ENCODE measurements around the gene SFXN1. TPM values are rescaled to one million over a fixed set of nuclear protein-coding genes. Genes with fewer than 3 reads are reported as not detected.

The SFXN1 gene
- total RNA-seq, 1 donor from 2014 or later: 181 TPM

DNA sequence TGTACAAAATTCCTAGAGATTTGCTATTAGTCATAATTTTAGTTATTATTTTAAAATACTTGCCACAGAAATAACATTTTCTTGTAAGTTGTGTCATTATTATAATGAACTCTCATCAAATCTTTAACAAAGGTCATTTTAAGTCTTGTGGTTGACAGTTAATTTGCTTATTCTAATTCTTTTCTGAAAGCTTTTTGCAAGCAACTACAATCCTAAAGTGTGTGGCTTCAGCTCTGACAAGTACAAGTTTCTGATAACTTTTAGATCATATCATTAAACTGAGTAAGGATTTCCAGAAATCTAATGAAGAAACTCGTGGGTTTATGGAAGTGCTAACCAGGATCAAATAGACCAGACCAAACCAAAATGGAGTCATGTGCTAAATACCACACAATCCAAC, 86.4 kb downstream of the SFXN1 start:
- no peaks in the 10 kb centered on the region for H3K36me3 Mint-ChIP-seq
- H3K4me1 ChIP-seq: no peaks in the 10 kb centered on the region
- no peaks in the 10 kb centered on the region for H3K9me3 Mint-ChIP-seq
- no peak for TF ChIP-seq EZH2 (IDR thresholded peaks at IDR 0.05)
- no peak for TF ChIP-seq CTCF (IDR thresholded peaks at IDR 0.05)
- no peak for TF ChIP-seq EZH2phosphoT487 (IDR thresholded peaks at IDR 0.05)
- no peak overlapping the region for H3K4me3 Mint-ChIP-seq
- no peaks in the 10 kb centered on the region for H3K36me3 ChIP-seq
- H3K9ac ChIP-seq: no peak overlapping the region
- H3K27me3 ChIP-seq: no peaks in the 10 kb centered on the region
- no peaks in the 10 kb centered on the region for H4K20me1 ChIP-seq (ENCODE audit: low read depth)
- H3K4me3 ChIP-seq: no peak overlapping the region
- no peaks in the 10 kb centered on the region for H3K79me2 ChIP-seq (ENCODE audit: low read depth)
- H3K27ac Mint-ChIP-seq: no peak overlapping the region
- peaks cover 3% of the 10 kb centered on the region for H3K27me3 Mint-ChIP-seq (ENCODE audit: insufficient read depth, low read depth)
- no peak overlapping the region for H2AFZ ChIP-seq (replicated peaks)
- no peak overlapping the region for H3K4me2 ChIP-seq
- no peak for DNase-seq (ENCODE audit: low spot score)
- H3K9me3 ChIP-seq (ENCODE audit: low read depth): no peaks in the 10 kb centered on the region
- no peak overlapping the region for H3K27ac ChIP-seq
- no peaks in the 10 kb centered on the region for H3F3A ChIP-seq (ENCODE audit: low read depth)
- H3K4me1 Mint-ChIP-seq: peaks cover 3% of the 10 kb centered on the region

DNA sequence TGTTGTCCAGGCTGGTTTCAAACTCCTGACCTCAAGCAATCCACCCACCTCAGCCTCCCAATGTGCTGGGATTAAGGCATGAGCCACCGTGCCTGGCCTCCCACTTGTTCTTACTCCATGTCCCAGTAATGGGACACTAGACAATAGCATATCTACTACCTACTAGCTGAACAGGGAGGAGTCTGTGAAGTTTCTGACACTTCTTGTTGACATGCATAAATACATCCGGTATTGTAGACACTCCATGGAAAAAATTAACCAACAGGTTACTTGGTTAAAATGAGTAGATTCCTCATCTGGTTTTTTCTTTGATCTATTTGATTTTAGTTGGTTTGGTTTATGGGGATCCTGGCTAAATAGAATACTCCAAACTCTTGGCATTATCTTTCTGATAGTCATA, 88.3 kb downstream of the SFXN1 start:
- H3K27me3 Mint-ChIP-seq (ENCODE audit: insufficient read depth, low read depth): peaks cover under 1% of the 10 kb centered on the region
- Histone ChIP-seq H3K9me3 (ENCODE audit: low read depth) (no peaks in the 10 kb centered on the region), H3K4me3 (no peak overlapping the region), H4K20me1 (ENCODE audit: low read depth) (no peaks in the 10 kb centered on the region), H2AFZ (replicated peaks) (no peak overlapping the region), H3K36me3 (no peaks in the 10 kb centered on the region), H3K4me1 (no peaks in the 10 kb centered on the region), H3K9ac (no peak overlapping the region), H3K4me2 (no peak overlapping the region), H3K27me3 (no peaks in the 10 kb centered on the region), H3F3A (ENCODE audit: low read depth) (no peaks in the 10 kb centered on the region), H3K27ac (no peak overlapping the region), H3K79me2 (ENCODE audit: low read depth) (no peaks in the 10 kb centered on the region)
- no peaks in the 10 kb centered on the region for H3K36me3 Mint-ChIP-seq
- no peaks in the 10 kb centered on the region for H3K9me3 Mint-ChIP-seq
- DNase-seq (ENCODE audit: low spot score): no peak
- no peak overlapping the region for H3K4me3 Mint-ChIP-seq
- H3K4me1 Mint-ChIP-seq: peaks cover under 1% of the 10 kb centered on the region
- no peak for TF ChIP-seq CTCF (IDR thresholded peaks at IDR 0.05)
- H3K27ac Mint-ChIP-seq: no peak overlapping the region

GRCh38 chr5:175567954-175568353, 89.6 kb downstream of the SFXN1 start:
- no peaks in the 10 kb centered on the region for H3F3A ChIP-seq (ENCODE audit: low read depth)
- H3K4me2 ChIP-seq: no peak overlapping the region
- Mint-ChIP-seq H3K27me3 (ENCODE audit: insufficient read depth, low read depth) (no peaks in the 10 kb centered on the region), H3K4me3 (no peak overlapping the region), H3K9me3 (peaks cover 3% of the 10 kb centered on the region), H3K27ac (no peak overlapping the region), H3K36me3 (no peaks in the 10 kb centered on the region), H3K4me1 (peaks cover 3% of the 10 kb centered on the region)
- no peaks in the 10 kb centered on the region for H3K4me1 ChIP-seq
- TF ChIP-seq CTCF (IDR thresholded peaks at IDR 0.05): no peak
- TF ChIP-seq EZH2phosphoT487 (IDR thresholded peaks at IDR 0.05): no peak
- TF ChIP-seq EZH2 (IDR thresholded peaks at IDR 0.05): no peak
- DNase-seq (ENCODE audit: low spot score): no peak
- no peaks in the 10 kb centered on the region for H3K79me2 ChIP-seq (ENCODE audit: low read depth)
- no peaks in the 10 kb centered on the region for H4K20me1 ChIP-seq (ENCODE audit: low read depth)
- H3K9me3 ChIP-seq (ENCODE audit: low read depth): no peaks in the 10 kb centered on the region
- H3K27me3 ChIP-seq: no peaks in the 10 kb centered on the region
- H3K36me3 ChIP-seq: no peaks in the 10 kb centered on the region
- H3K9ac ChIP-seq: no peak overlapping the region
- H3K4me3 ChIP-seq: no peak overlapping the region
- H3K27ac ChIP-seq: no peak overlapping the region
- no peak overlapping the region for H2AFZ ChIP-seq (replicated peaks)

- no peak overlapping the region for H3K27ac Mint-ChIP-seq
- no peaks in the 10 kb centered on the region for H3F3A ChIP-seq (ENCODE audit: low read depth)
- TF ChIP-seq CTCF (IDR thresholded peaks at IDR 0.05): no peak
- no peak for TF ChIP-seq EZH2 (IDR thresholded peaks at IDR 0.05)
- TF ChIP-seq EZH2phosphoT487 (IDR thresholded peaks at IDR 0.05): no peak
- no peak overlapping the region for H3K4me2 ChIP-seq
- peaks cover 15% of the 10 kb centered on the region for H3K4me1 Mint-ChIP-seq
- no peaks in the 10 kb centered on the region for H3K27me3 Mint-ChIP-seq (ENCODE audit: insufficient read depth, low read depth)
- H4K20me1 ChIP-seq (ENCODE audit: low read depth): no peaks in the 10 kb centered on the region
- H3K36me3 Mint-ChIP-seq: no peaks in the 10 kb centered on the region
- no peaks in the 10 kb centered on the region for H3K36me3 ChIP-seq
- H3K27ac ChIP-seq: no peak overlapping the region
- H3K79me2 ChIP-seq (ENCODE audit: low read depth): no peaks in the 10 kb centered on the region
- H3K4me3 Mint-ChIP-seq: no peak overlapping the region
- no peaks in the 10 kb centered on the region for H3K27me3 ChIP-seq
- no peaks in the 10 kb centered on the region for H3K9me3 ChIP-seq (ENCODE audit: low read depth)
- H3K9ac ChIP-seq: no peak overlapping the region
- H3K4me3 ChIP-seq: no peak overlapping the region
- peaks cover 8% of the 10 kb centered on the region for H3K4me1 ChIP-seq
- DNase-seq (ENCODE audit: low spot score): no peak
- H2AFZ ChIP-seq (replicated peaks): no peak overlapping the region
- H3K9me3 Mint-ChIP-seq: peaks cover 12% of the 10 kb centered on the region
Measured at GRCh38 chr5:175569701-175570100, 91.3 kb downstream of the SFXN1 start.

Data from neural progenitor cell (in vitro differentiated cells).